ENCODE data around the gene PKN1. TPM values are rescaled to one million over a fixed set of nuclear protein-coding genes. Genes with fewer than 3 reads are reported as not detected.

The PKN1 gene
- 77.0 TPM for polyA plus RNA-seq (2012; ENCODE audit: low read depth, missing spikeins)

GRCh38 chr19:14432791-14433553 lies at the start of gene PKN1:
Gene PKN1 (plus strand): TSS chr19:14433306. CDS start chr19:14433522, 216 bp downstream.
- TF ChIP-seq SPI1 (IDR thresholded peaks at IDR 0.05; ENCODE audit: low read depth, low read length) = no peak
- no peak for TF ChIP-seq POLR2A (IDR thresholded peaks at IDR 0.05; ENCODE audit: low read depth, low read length)
- no peak for TF ChIP-seq POLR2AphosphoS5 (IDR thresholded peaks at IDR 0.05; ENCODE audit: low read depth, low read length)
- no peak for TF ChIP-seq POU2F2 (IDR thresholded peaks at IDR 0.05; ENCODE audit: low read depth, low read length)
- no peak for TF ChIP-seq TAF1 (IDR thresholded peaks at IDR 0.05; ENCODE audit: low read depth, low read length)
- TF ChIP-seq PAX5 (IDR thresholded peaks at IDR 0.05; ENCODE audit: insufficient read depth, low read length, severe bottlenecking) = no peak
- FAIRE-seq = peak; percentile 38
- DNase-seq (ENCODE audit: insufficient read length, low spot score) = peak; percentile 81

- TF ChIP-seq SPI1 (IDR thresholded peaks at IDR 0.05; ENCODE audit: low read depth, low read length) (peak; percentile 100), TAF1 (IDR thresholded peaks at IDR 0.05; ENCODE audit: low read depth, low read length) (peak; percentile 46; the same call in 1 of the 2 replicates), POLR2A (IDR thresholded peaks at IDR 0.05; ENCODE audit: low read depth, low read length) (peak; percentile 60), POLR2AphosphoS5 (IDR thresholded peaks at IDR 0.05; ENCODE audit: low read depth, low read length) (peak; percentile 51; the same call in 1 of the 2 replicates), PAX5 (IDR thresholded peaks at IDR 0.05; ENCODE audit: insufficient read depth, low read length, severe bottlenecking) (peak; percentile 48), POU2F2 (IDR thresholded peaks at IDR 0.05; ENCODE audit: low read depth, low read length) (peak; percentile 61; the same call in 1 of the 2 replicates)
- FAIRE-seq (peak; percentile 64), DNase-seq (ENCODE audit: insufficient read length, low spot score) (no peak)
These were observed 49.2 kb upstream of the PKN1 start for GRCh38 chr19:14383661-14384555.

GRCh38 chr19:14385492-14385891 lies 47.6 kb upstream of the PKN1 start:
- DNase-seq (ENCODE audit: insufficient read length, low spot score) (no peak), FAIRE-seq (no peak)
- TF ChIP-seq POLR2AphosphoS5 (IDR thresholded peaks at IDR 0.05; ENCODE audit: low read depth, low read length) (no peak), TAF1 (IDR thresholded peaks at IDR 0.05; ENCODE audit: low read depth, low read length) (no peak), POU2F2 (IDR thresholded peaks at IDR 0.05; ENCODE audit: low read depth, low read length) (no peak), POLR2A (IDR thresholded peaks at IDR 0.05; ENCODE audit: low read depth, low read length) (no peak), SPI1 (IDR thresholded peaks at IDR 0.05; ENCODE audit: low read depth, low read length) (no peak), PAX5 (IDR thresholded peaks at IDR 0.05; ENCODE audit: insufficient read depth, low read length, severe bottlenecking) (no peak)

GRCh38 chr19:14390548-14390947 lies 42.6 kb upstream of the PKN1 start:
- TF ChIP-seq SPI1 (IDR thresholded peaks at IDR 0.05; ENCODE audit: low read depth, low read length) (no peak), PAX5 (IDR thresholded peaks at IDR 0.05; ENCODE audit: insufficient read depth, low read length, severe bottlenecking) (no peak), POLR2A (IDR thresholded peaks at IDR 0.05; ENCODE audit: low read depth, low read length) (no peak), POU2F2 (IDR thresholded peaks at IDR 0.05; ENCODE audit: low read depth, low read length) (no peak), TAF1 (IDR thresholded peaks at IDR 0.05; ENCODE audit: low read depth, low read length) (no peak), POLR2AphosphoS5 (IDR thresholded peaks at IDR 0.05; ENCODE audit: low read depth, low read length) (no peak)
- FAIRE-seq = no peak
- no peak for DNase-seq (ENCODE audit: insufficient read length, low spot score)

- TF ChIP-seq POLR2AphosphoS5 (IDR thresholded peaks at IDR 0.05; ENCODE audit: low read depth, low read length) (no peak), SPI1 (IDR thresholded peaks at IDR 0.05; ENCODE audit: low read depth, low read length) (no peak), POU2F2 (IDR thresholded peaks at IDR 0.05; ENCODE audit: low read depth, low read length) (no peak), POLR2A (IDR thresholded peaks at IDR 0.05; ENCODE audit: low read depth, low read length) (no peak), PAX5 (IDR thresholded peaks at IDR 0.05; ENCODE audit: insufficient read depth, low read length, severe bottlenecking) (no peak), TAF1 (IDR thresholded peaks at IDR 0.05; ENCODE audit: low read depth, low read length) (no peak)
- DNase-seq (ENCODE audit: insufficient read length, low spot score) = no peak
- FAIRE-seq = no peak
These were observed 41.8 kb upstream of the PKN1 start for GRCh38 chr19:14391156-14391821.

- FAIRE-seq (no peak), DNase-seq (ENCODE audit: insufficient read length, low spot score) (no peak)
- no peak for TF ChIP-seq POLR2A (IDR thresholded peaks at IDR 0.05; ENCODE audit: low read depth, low read length)
- no peak for TF ChIP-seq TAF1 (IDR thresholded peaks at IDR 0.05; ENCODE audit: low read depth, low read length)
- TF ChIP-seq POLR2AphosphoS5 (IDR thresholded peaks at IDR 0.05; ENCODE audit: low read depth, low read length) = no peak
- no peak for TF ChIP-seq PAX5 (IDR thresholded peaks at IDR 0.05; ENCODE audit: insufficient read depth, low read length, severe bottlenecking)
- no peak for TF ChIP-seq POU2F2 (IDR thresholded peaks at IDR 0.05; ENCODE audit: low read depth, low read length)
- TF ChIP-seq SPI1 (IDR thresholded peaks at IDR 0.05; ENCODE audit: low read depth, low read length) = no peak
These were observed 39.8 kb upstream of the PKN1 start for GRCh38 chr19:14393329-14393728.

GRCh38 chr19:14394167-14394566 lies 38.9 kb upstream of the PKN1 start:
- DNase-seq (ENCODE audit: insufficient read length, low spot score) (no peak), FAIRE-seq (no peak)
- TF ChIP-seq POU2F2 (IDR thresholded peaks at IDR 0.05; ENCODE audit: low read depth, low read length) (no peak), TAF1 (IDR thresholded peaks at IDR 0.05; ENCODE audit: low read depth, low read length) (no peak), SPI1 (IDR thresholded peaks at IDR 0.05; ENCODE audit: low read depth, low read length) (no peak), PAX5 (IDR thresholded peaks at IDR 0.05; ENCODE audit: insufficient read depth, low read length, severe bottlenecking) (no peak), POLR2A (IDR thresholded peaks at IDR 0.05; ENCODE audit: low read depth, low read length) (no peak), POLR2AphosphoS5 (IDR thresholded peaks at IDR 0.05; ENCODE audit: low read depth, low read length) (no peak; the same call in 1 of the 2 replicates)

- no peak for TF ChIP-seq POU2F2 (IDR thresholded peaks at IDR 0.05; ENCODE audit: low read depth, low read length)
- TF ChIP-seq TAF1 (IDR thresholded peaks at IDR 0.05; ENCODE audit: low read depth, low read length) = no peak
- TF ChIP-seq PAX5 (IDR thresholded peaks at IDR 0.05; ENCODE audit: insufficient read depth, low read length, severe bottlenecking) = no peak
- peak; percentile 38; the same call in 1 of the 2 replicates for TF ChIP-seq POLR2AphosphoS5 (IDR thresholded peaks at IDR 0.05; ENCODE audit: low read depth, low read length)
- no peak for TF ChIP-seq POLR2A (IDR thresholded peaks at IDR 0.05; ENCODE audit: low read depth, low read length)
- DNase-seq (ENCODE audit: insufficient read length, low spot score) (no peak), FAIRE-seq (no peak)
These were observed 37.8 kb upstream of the PKN1 start for GRCh38 chr19:14395262-14395661.
